ENCODE measurements around the gene GPRIN1.

- TF ChIP-seq CTCF (conservative IDR thresholded peaks at IDR 0.05 in 1 of 2, IDR thresholded peaks at IDR 0.05 in 1 of 2; ENCODE audit: extremely low read depth in 1 of 2, insufficient read depth in 1 of 2, low read depth in 1 of 2, low read length in 2 of 2) (no peak), EZH2 (IDR thresholded peaks at IDR 0.05; ENCODE audit: borderline replicate concordance, low read length) (no peak)
Observed at GRCh38 chr5:176640616-176641015, 30.7 kb upstream of the GPRIN1 start.

Measured in mammary epithelial cell (primary cell).